ENCODE results near the gene JMY. TPM values are rescaled to one million over a fixed set of nuclear protein-coding genes. Genes with fewer than 3 reads are reported as not detected.

JMY gene
- total RNA-seq, 1 experiment from 2014 or later: 15.2 TPM

GRCh38 chr5:79305706-79306105 is 69.8 kb downstream of the JMY start:
- Mint-ChIP-seq H3K4me3 (no peak overlapping the region), H3K27ac (no peak overlapping the region), H3K9me3 (no peaks in the 10 kb centered on the region), H3K27me3 (ENCODE audit: low read depth) (no peaks in the 10 kb centered on the region), H3K4me1 (no peaks in the 10 kb centered on the region), H3K36me3 (ENCODE audit: insufficient read depth in 1 of 3, low read depth in 3 of 3) (peaks cover 11 to 28% (median 15%) of the 10 kb centered on the region in 3 experiments)
- no peak overlapping the region for H3K4me2 ChIP-seq (ENCODE audit: insufficient read depth, insufficient read length, low read length)
- no peak overlapping the region for H3K18ac ChIP-seq (ENCODE audit: insufficient read length, low read depth, low read length)
- H3K27me3 ChIP-seq (ENCODE audit: insufficient read depth, low read length): no peaks in the 10 kb centered on the region
- no peak overlapping the region for H2AFZ ChIP-seq (ENCODE audit: low read length)
- no peaks in the 10 kb centered on the region for H3K79me1 ChIP-seq (ENCODE audit: insufficient read depth, low read depth, low read length, poor library complexity, severe bottlenecking)
- H4K8ac ChIP-seq (replicated peaks; ENCODE audit: insufficient read length, low read depth, low read length): no peak overlapping the region
- H2AK5ac ChIP-seq (ENCODE audit: insufficient read length, low read length): no peak overlapping the region
- no peak for DNase-seq
- WGBS (ENCODE audit: extremely low coverage, insufficient read length, low lambda C conversion rate): no CpG with 5 or more reads among the region's 1 CpG
- H3K4me1 ChIP-seq (ENCODE audit: insufficient read depth, low read length): no peaks in the 10 kb centered on the region
- H3K9me3 ChIP-seq (ENCODE audit: control insufficient read depth, low read depth, low read length): no peaks in the 10 kb centered on the region
- no peak overlapping the region for H2BK5ac ChIP-seq (ENCODE audit: insufficient read length, low read length)
- no peak overlapping the region for H3K9ac ChIP-seq (ENCODE audit: extremely low read depth, insufficient read length, low read length)
- no peak overlapping the region for H3K56ac ChIP-seq (ENCODE audit: insufficient read length, low read depth, low read length)
- H3K79me2 ChIP-seq (ENCODE audit: insufficient read depth, low read length): no peaks in the 10 kb centered on the region
- no peak overlapping the region for H2BK20ac ChIP-seq (ENCODE audit: low read depth, low read length, poor library complexity, severe bottlenecking)
- no peak overlapping the region for H4K5ac ChIP-seq (ENCODE audit: insufficient read length, low read depth, low read length)
- H3T11ph ChIP-seq (ENCODE audit: low read length): no peak overlapping the region
- H3K14ac ChIP-seq (ENCODE audit: insufficient read depth, low read length): no peak overlapping the region
- H2BK12ac ChIP-seq (ENCODE audit: insufficient read length, low read depth, low read length): no peak overlapping the region
- H3K23ac ChIP-seq (ENCODE audit: insufficient read length, low read depth, low read length): no peak overlapping the region
- H2BK120ac ChIP-seq (ENCODE audit: low read depth, low read length, poor library complexity, severe bottlenecking): no peak overlapping the region
- H3K27ac ChIP-seq (ENCODE audit: insufficient read length, low read depth, low read length): no peak overlapping the region
- TF ChIP-seq CTCF (conservative IDR thresholded peaks at IDR 0.05): no peak
- no peaks in the 10 kb centered on the region for H3K23me2 ChIP-seq (ENCODE audit: insufficient read length, low read depth, low read length, poor library complexity, severe bottlenecking)
- no peak overlapping the region for H4K91ac ChIP-seq (ENCODE audit: insufficient read length, low read depth, low read length)
- H3K4ac ChIP-seq (ENCODE audit: low read depth, low read length): no peak overlapping the region
- no peak overlapping the region for H2BK15ac ChIP-seq (ENCODE audit: low read depth, low read length)
- no peaks in the 10 kb centered on the region for H4K20me1 ChIP-seq (ENCODE audit: control insufficient read depth, insufficient read depth, insufficient read length)
